Measurements from ENCODE around the gene LRRC72.
A peak's percentile ranks its signal among the peaks of the same experiment; 100 is the strongest.

The LRRC72 gene

DNA sequence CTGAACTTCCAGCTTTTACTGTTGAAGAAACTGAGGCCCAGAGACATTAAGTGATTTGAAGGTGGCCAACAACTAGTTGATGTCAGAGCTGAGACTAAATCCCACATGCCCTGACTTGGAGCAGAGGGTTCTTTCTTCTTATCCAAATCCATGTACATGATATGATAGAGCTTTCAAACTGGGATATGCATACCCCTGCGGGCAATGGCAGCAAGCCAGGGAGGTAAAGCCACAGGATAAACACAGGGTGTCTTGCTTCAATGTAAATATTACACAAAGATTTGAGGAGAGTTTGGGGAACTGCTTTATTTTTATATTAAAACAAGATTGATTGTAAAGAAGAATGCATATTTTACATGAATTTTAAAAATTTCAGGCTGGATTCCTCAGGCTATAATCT, 2.3 kb upstream of the LRRC72 start:
- no peak overlapping the region for H3K27ac ChIP-seq (ENCODE audit: poor library complexity, severe bottlenecking)
- H3K4me1 ChIP-seq (ENCODE audit: insufficient read depth, poor library complexity, severe bottlenecking) = no peaks in the 10 kb centered on the region
- H3K9me3 ChIP-seq (ENCODE audit: severe bottlenecking) = no peaks in the 10 kb centered on the region
- no peaks in the 10 kb centered on the region for H3K27me3 ChIP-seq (ENCODE audit: insufficient read depth, poor library complexity, severe bottlenecking)
- TF ChIP-seq, protein P1, sequence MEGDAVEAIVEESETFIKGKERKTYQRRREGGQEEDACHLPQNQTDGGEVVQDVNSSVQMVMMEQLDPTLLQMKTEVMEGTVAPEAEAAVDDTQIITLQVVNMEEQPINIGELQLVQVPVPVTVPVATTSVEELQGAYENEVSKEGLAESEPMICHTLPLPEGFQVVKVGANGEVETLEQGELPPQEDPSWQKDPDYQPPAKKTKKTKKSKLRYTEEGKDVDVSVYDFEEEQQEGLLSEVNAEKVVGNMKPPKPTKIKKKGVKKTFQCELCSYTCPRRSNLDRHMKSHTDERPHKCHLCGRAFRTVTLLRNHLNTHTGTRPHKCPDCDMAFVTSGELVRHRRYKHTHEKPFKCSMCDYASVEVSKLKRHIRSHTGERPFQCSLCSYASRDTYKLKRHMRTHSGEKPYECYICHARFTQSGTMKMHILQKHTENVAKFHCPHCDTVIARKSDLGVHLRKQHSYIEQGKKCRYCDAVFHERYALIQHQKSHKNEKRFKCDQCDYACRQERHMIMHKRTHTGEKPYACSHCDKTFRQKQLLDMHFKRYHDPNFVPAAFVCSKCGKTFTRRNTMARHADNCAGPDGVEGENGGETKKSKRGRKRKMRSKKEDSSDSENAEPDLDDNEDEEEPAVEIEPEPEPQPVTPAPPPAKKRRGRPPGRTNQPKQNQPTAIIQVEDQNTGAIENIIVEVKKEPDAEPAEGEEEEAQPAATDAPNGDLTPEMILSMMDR (IDR thresholded peaks at IDR 0.05; ENCODE audit: poor library complexity, severe bottlenecking) = no peak
- ATAC-seq (ENCODE audit: low read depth) = peak; percentile 84
- DNase-seq (ENCODE audit: low spot score) = no peak
- H3K36me3 ChIP-seq (ENCODE audit: low read depth) = no peaks in the 10 kb centered on the region
- no peak overlapping the region for H3K4me3 ChIP-seq (ENCODE audit: severe bottlenecking)

DNA sequence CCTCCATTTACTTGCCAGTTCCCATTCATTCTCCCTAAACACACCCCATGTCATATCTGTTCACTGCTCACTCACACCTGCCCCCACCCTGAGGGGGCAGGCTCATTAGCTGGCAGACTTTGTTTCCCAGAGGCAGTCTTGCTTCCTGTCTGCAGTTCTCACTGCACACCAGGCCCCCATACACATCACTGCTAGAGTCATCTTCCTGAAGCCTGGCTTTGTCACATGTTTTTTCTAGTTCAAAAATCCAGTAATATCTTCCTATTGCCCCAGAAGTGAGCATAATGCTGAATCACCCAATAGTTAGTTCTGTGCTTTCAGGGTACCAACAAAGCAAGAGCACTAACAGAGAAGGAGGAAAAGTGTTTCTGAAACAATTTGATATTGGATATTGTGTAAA, 1.9 kb downstream of the LRRC72 start:
- no peak for ATAC-seq (ENCODE audit: low read depth)
- DNase-seq (ENCODE audit: low spot score) = no peak
- no peak overlapping the region for H3K27ac ChIP-seq (ENCODE audit: poor library complexity, severe bottlenecking)
- no peaks in the 10 kb centered on the region for H3K9me3 ChIP-seq (ENCODE audit: severe bottlenecking)
- TF ChIP-seq, protein P1 (IDR thresholded peaks at IDR 0.05; ENCODE audit: poor library complexity, severe bottlenecking) = no peak
- no peak overlapping the region for H3K4me3 ChIP-seq (ENCODE audit: severe bottlenecking)
- no peaks in the 10 kb centered on the region for H3K27me3 ChIP-seq (ENCODE audit: insufficient read depth, poor library complexity, severe bottlenecking)
- no peaks in the 10 kb centered on the region for H3K36me3 ChIP-seq (ENCODE audit: low read depth)
- H3K4me1 ChIP-seq (ENCODE audit: insufficient read depth, poor library complexity, severe bottlenecking) = no peaks in the 10 kb centered on the region

DNA sequence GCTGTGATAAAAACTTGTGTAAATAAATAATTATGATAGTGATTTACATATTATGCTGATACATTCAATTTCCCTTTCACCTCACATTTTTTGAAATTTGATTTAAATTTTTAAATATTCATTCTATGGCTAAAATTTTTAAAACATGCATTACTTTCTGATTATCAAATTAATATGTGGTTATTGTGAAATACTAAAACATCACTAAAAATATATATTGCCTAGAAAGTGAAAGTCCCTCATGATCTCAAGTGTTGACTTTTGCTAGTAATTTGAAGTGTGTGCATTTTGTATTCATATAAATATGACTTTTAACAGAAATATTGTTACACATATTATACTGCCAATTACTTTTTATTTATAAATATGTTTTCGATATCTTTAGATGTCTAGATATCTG, 3.1 kb downstream of the LRRC72 start:
- H3K4me1 ChIP-seq (ENCODE audit: insufficient read depth, poor library complexity, severe bottlenecking) = no peaks in the 10 kb centered on the region
- TF ChIP-seq, protein P1 (IDR thresholded peaks at IDR 0.05; ENCODE audit: poor library complexity, severe bottlenecking) = no peak

DNA sequence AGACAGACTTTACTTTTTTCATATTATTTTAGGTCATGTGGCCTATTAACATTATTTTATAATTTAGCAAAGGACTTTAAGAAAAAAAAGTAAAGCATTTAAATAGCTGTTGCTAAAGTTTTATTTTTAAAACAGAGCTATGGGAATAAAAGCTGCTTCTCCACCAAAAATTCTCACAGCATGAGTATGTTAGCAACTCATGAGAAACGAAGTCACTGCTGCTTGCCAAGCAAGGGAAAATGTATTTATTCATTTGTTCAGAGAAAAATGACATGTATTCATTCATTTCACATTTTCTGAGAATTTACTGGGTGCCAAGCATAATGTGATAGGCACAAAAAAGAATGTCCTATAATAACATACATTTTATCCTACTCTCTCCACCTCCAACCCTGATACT, 5.1 kb downstream of the LRRC72 start:
- H3K27ac ChIP-seq (ENCODE audit: poor library complexity, severe bottlenecking) = no peak overlapping the region
- no peaks in the 10 kb centered on the region for H3K9me3 ChIP-seq (ENCODE audit: severe bottlenecking)
- TF ChIP-seq, protein P1 (IDR thresholded peaks at IDR 0.05; ENCODE audit: poor library complexity, severe bottlenecking) = no peak
- H3K4me3 ChIP-seq (ENCODE audit: severe bottlenecking) = no peak overlapping the region
- H3K36me3 ChIP-seq (ENCODE audit: low read depth) = no peaks in the 10 kb centered on the region
- DNase-seq (ENCODE audit: low spot score) = no peak
- no peak for ATAC-seq (ENCODE audit: low read depth)
- H3K27me3 ChIP-seq (ENCODE audit: insufficient read depth, poor library complexity, severe bottlenecking) = no peaks in the 10 kb centered on the region
- H3K4me1 ChIP-seq (ENCODE audit: insufficient read depth, poor library complexity, severe bottlenecking) = no peaks in the 10 kb centered on the region

More for the DNA sequence above, 3.1 kb downstream of the LRRC72 start:
- no peaks in the 10 kb centered on the region for H3K9me3 ChIP-seq (ENCODE audit: severe bottlenecking)
- H3K27me3 ChIP-seq (ENCODE audit: insufficient read depth, poor library complexity, severe bottlenecking) = no peaks in the 10 kb centered on the region
- ATAC-seq (ENCODE audit: low read depth) (no peak), DNase-seq (ENCODE audit: low spot score) (no peak)
- no peaks in the 10 kb centered on the region for H3K36me3 ChIP-seq (ENCODE audit: low read depth)
- no peak overlapping the region for H3K4me3 ChIP-seq (ENCODE audit: severe bottlenecking)
- no peak overlapping the region for H3K27ac ChIP-seq (ENCODE audit: poor library complexity, severe bottlenecking)

DNA sequence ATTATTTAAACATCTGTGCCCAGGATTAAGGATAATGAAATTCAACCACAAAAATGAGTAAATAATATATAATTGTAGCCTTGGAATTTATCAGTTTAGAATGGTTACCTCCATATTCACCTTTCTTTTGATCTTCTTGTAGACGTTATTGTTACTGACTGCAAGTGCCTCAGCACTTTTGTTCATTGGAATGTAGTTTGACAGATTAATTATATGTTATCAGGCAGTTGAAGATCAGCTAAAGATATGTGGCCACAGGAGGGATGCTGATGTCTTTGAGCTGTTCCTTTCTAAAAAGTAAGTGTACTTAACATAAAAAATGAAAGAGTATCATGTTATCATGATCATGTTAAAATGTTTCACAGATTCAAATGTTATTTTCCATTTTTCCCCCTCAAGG, 5.6 kb downstream of the LRRC72 start:
- no peak for DNase-seq (ENCODE audit: low spot score)
- no peaks in the 10 kb centered on the region for H3K4me1 ChIP-seq (ENCODE audit: insufficient read depth, poor library complexity, severe bottlenecking)
- no peaks in the 10 kb centered on the region for H3K27me3 ChIP-seq (ENCODE audit: insufficient read depth, poor library complexity, severe bottlenecking)
- no peaks in the 10 kb centered on the region for H3K9me3 ChIP-seq (ENCODE audit: severe bottlenecking)
- no peak for ATAC-seq (ENCODE audit: low read depth)
- TF ChIP-seq, protein P1 (IDR thresholded peaks at IDR 0.05; ENCODE audit: poor library complexity, severe bottlenecking) = no peak
- H3K27ac ChIP-seq (ENCODE audit: poor library complexity, severe bottlenecking) = no peak overlapping the region
- no peaks in the 10 kb centered on the region for H3K36me3 ChIP-seq (ENCODE audit: low read depth)
- no peak overlapping the region for H3K4me3 ChIP-seq (ENCODE audit: severe bottlenecking)
